WTC11 (cell line): ENCODE data around the gene SIM2.

Experiments
- ATF1 ChIP-seq: sonication (generic); formaldehyde crosslinking; IDR thresholded peaks from 2 replicates; pipeline ENCODE4 v1.8.1; 2023; ENCODE audit warnings: mild to moderate bottlenecking, moderate library complexity, missing genetic modification reagents
- CTCF ChIP-seq: fragments of 200-600 bp; IDR thresholded peaks from 2 replicates; pipeline ENCODE4 v1.8.0; 2022; ENCODE audit warnings: antibody characterized with exemption
- E2F5 ChIP-seq: sonication (generic); formaldehyde crosslinking; IDR thresholded peaks from 2 replicates; pipeline ENCODE4 v1.8.1; 2022; ENCODE audit warnings: mild to moderate bottlenecking, moderate library complexity, missing genetic modification reagents
- ETV6 ChIP-seq: sonication (generic); formaldehyde crosslinking; IDR thresholded peaks from 2 replicates; pipeline ENCODE4 v1.8.1; 2022; ENCODE audit warnings: mild to moderate bottlenecking, missing genetic modification reagents
- FOXK1 ChIP-seq: sonication (generic); formaldehyde crosslinking; IDR thresholded peaks from 2 replicates; pipeline ENCODE4 v1.8.0; 2022; ENCODE audit warnings: mild to moderate bottlenecking, moderate library complexity, missing genetic modification reagents
- FOXP1 ChIP-seq: sonication (generic); formaldehyde crosslinking; IDR thresholded peaks from 2 replicates; pipeline ENCODE4 v1.8.0; 2022; ENCODE audit warnings: missing genetic modification reagents, mild to moderate bottlenecking, moderate library complexity, borderline replicate concordance
- MXD4 ChIP-seq: fragments of 250-450 bp; sonication (Bioruptor Pico); IDR thresholded peaks from 2 replicates; pipeline ENCODE4 v1.8.0; 2021; ENCODE audit warnings: mild to moderate bottlenecking, moderate library complexity, borderline replicate concordance
- NFYB ChIP-seq: sonication (generic); formaldehyde crosslinking; conservative IDR thresholded peaks from 2 replicates; pipeline ENCODE4 v1.8.0; 2022; ENCODE audit warnings: low read depth, missing genetic modification reagents
- TF ChIP-seq, protein P1 (sequence below): sonication (generic); formaldehyde crosslinking; IDR thresholded peaks from 2 replicates; pipeline ENCODE4 v1.8.1; 2023; ENCODE audit warnings: mild to moderate bottlenecking, missing genetic modification reagents, borderline replicate concordance

GRCh38 chr21:36734367-36735200 lies 35.7 kb downstream of the SIM2 start:
- TF ChIP-seq NFYB (CRISPR knock-in tag) (no peak), E2F5 (no peak), CTCF (no peak), FOXP1 (no peak), MXD4 (CRISPR knock-in tag) (no peak), ATF1 (CRISPR knock-in tag) (no peak), FOXK1 (CRISPR knock-in tag) (no peak), ETV6 (no peak)
- TF ChIP-seq, protein P1, sequence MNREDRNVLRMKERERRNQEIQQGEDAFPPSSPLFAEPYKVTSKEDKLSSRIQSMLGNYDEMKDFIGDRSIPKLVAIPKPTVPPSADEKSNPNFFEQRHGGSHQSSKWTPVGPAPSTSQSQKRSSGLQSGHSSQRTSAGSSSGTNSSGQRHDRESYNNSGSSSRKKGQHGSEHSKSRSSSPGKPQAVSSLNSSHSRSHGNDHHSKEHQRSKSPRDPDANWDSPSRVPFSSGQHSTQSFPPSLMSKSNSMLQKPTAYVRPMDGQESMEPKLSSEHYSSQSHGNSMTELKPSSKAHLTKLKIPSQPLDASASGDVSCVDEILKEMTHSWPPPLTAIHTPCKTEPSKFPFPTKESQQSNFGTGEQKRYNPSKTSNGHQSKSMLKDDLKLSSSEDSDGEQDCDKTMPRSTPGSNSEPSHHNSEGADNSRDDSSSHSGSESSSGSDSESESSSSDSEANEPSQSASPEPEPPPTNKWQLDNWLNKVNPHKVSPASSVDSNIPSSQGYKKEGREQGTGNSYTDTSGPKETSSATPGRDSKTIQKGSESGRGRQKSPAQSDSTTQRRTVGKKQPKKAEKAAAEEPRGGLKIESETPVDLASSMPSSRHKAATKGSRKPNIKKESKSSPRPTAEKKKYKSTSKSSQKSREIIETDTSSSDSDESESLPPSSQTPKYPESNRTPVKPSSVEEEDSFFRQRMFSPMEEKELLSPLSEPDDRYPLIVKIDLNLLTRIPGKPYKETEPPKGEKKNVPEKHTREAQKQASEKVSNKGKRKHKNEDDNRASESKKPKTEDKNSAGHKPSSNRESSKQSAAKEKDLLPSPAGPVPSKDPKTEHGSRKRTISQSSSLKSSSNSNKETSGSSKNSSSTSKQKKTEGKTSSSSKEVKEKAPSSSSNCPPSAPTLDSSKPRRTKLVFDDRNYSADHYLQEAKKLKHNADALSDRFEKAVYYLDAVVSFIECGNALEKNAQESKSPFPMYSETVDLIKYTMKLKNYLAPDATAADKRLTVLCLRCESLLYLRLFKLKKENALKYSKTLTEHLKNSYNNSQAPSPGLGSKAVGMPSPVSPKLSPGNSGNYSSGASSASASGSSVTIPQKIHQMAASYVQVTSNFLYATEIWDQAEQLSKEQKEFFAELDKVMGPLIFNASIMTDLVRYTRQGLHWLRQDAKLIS (CRISPR knock-in tag): no peak
